ENCODE results near the gene PAIP2.
A peak's percentile ranks its signal among the peaks of the same experiment; 100 is the strongest.

The PAIP2 gene

GRCh38 chr5:139414581-139415130, 73.0 kb downstream of the PAIP2 start:
- no peak for DNase-seq

GRCh38 chr5:139415221-139415861, 73.7 kb downstream of the PAIP2 start:
- no peak for DNase-seq

GRCh38 chr5:139415869-139416268, 74.2 kb downstream of the PAIP2 start:
- no peak for DNase-seq

- no peak for DNase-seq
Observed at GRCh38 chr5:139416651-139417050, 75.0 kb downstream of the PAIP2 start.

GRCh38 chr5:139417214-139417613, 75.6 kb downstream of the PAIP2 start:
- DNase-seq, result peak in 1 of 3 experiments; percentile 87

- DNase-seq, result no peak
Observed at GRCh38 chr5:139418793-139419192, 77.1 kb downstream of the PAIP2 start.
